Suppressor macrophage treated with lipopolysaccharide for 4 hours (primary cell): ENCODE data around the gene GNB1.

Experiments
- DNase-seq: peaks from one replicate; pipeline ENCODE4 v3.0.0-alpha.2; 2020

The GNB1 gene

GRCh38 chr1:1922702-1922955 is 31.7 kb upstream of the GNB1 start:
- no peak for DNase-seq

- no peak for DNase-seq
Observed at GRCh38 chr1:1921901-1922701, 31.2 kb upstream of the GNB1 start.

- DNase-seq = no peak
Observed at GRCh38 chr1:1921459-1921862, 30.6 kb upstream of the GNB1 start.

GRCh38 chr1:1920608-1921458 is 29.9 kb upstream of the GNB1 start:
- no peak for DNase-seq

- no peak for DNase-seq
Observed at GRCh38 chr1:1920057-1920607, 29.2 kb upstream of the GNB1 start.

GRCh38 chr1:1919304-1920056 is 28.6 kb upstream of the GNB1 start:
- DNase-seq = peak; percentile 98

GRCh38 chr1:1918901-1919303 is 28.0 kb upstream of the GNB1 start, which contains the start of gene TMEM52:
Gene TMEM52 (minus strand): TSS chr1:1919279. CDS start chr1:1919265, 14 bp downstream.
- no peak for DNase-seq

- DNase-seq = no peak
Observed at GRCh38 chr1:1917995-1918900, 27.4 kb upstream of the GNB1 start.

GRCh38 chr1:1917304-1917976 is 26.6 kb upstream of the GNB1 start:
- DNase-seq = no peak

- DNase-seq = no peak
Observed at GRCh38 chr1:1916851-1917251, 26.0 kb upstream of the GNB1 start.

- no peak for DNase-seq
Observed at GRCh38 chr1:1915911-1916840, 25.3 kb upstream of the GNB1 start.

GRCh38 chr1:1914971-1915692 is 24.2 kb upstream of the GNB1 start, which contains the start of gene CALML6:
Gene CALML6 (plus strand): TSS chr1:1915260. CDS start chr1:1915281, 21 bp downstream.
- no peak for DNase-seq

- no peak for DNase-seq
Observed at GRCh38 chr1:1914101-1914970, 23.4 kb upstream of the GNB1 start.

GRCh38 chr1:1911350-1912041 is 20.6 kb upstream of the GNB1 start:
- no peak for DNase-seq

GRCh38 chr1:1910651-1911331 is 19.9 kb upstream of the GNB1 start:
- no peak for DNase-seq

GRCh38 chr1:1910033-1910465 is 19.2 kb upstream of the GNB1 start:
- no peak for DNase-seq

GRCh38 chr1:1908506-1908791 is 17.6 kb upstream of the GNB1 start:
- DNase-seq = no peak
